Heart left ventricle (tissue), 13 donors: Measurements from ENCODE around the gene PHF20.

ENCODE experiments used
- POLR2A ChIP-seq, 2 donors: fragments of 450-650 bp; IDR thresholded peaks; one replicate each; pipeline ENCODE4 v1.6.1; 2017; ENCODE audit warnings: antibody characterized with exemption in 2 of 2, mild to moderate bottlenecking in 2 of 2, moderate library complexity in 2 of 2
- TF ChIP-seq, protein P1 (sequence below), 12 donors: fragments of 200-600 bp; sonication (generic) in 4 of 12; IDR thresholded peaks; one replicate each; pipeline versions ENCODE4 v1.5.0 to v1.8.0; 2018 to 2022; ENCODE audit warnings: antibody characterized with exemption in 12 of 12, mild to moderate bottlenecking in 5 of 12
- donor health status: ischemic (EF 13 %, LVEDD 7.1; RV severe dilation, severe dysfunction).
- donor health status: DM: no; HTN: yes; CAD: no.
- donor health status: DM: no; HTN: no; CAD: no.
- donor health status: ischemic (EF 25% LVEDD 6.9; RV normal size, moderate dysfunction).
- donor health status: ischemic (EF 25% LVEDD 5.7; RV mildly dilated, moderate dysfunction).
- donor health status: ischemic (EF 35%, LVEDD 5.7; RV mildly dilated, moderate dysfunction).
- donor health status: nonischemic (EF 11% LVEDD 7.7; RV severe dilation, severe dysfunction).
- donor health status: DM: yes; HTN: yes; CAD: no.
- donor health status: PGD.
- donor health status: ischemic (EF 29% LVEDD 5.4; RV normal size, mild dysfunction).
- donor health status: nonischemic (EF 23%, LVEDD 6.1; RV moderate dilation, normal function).

DNA sequence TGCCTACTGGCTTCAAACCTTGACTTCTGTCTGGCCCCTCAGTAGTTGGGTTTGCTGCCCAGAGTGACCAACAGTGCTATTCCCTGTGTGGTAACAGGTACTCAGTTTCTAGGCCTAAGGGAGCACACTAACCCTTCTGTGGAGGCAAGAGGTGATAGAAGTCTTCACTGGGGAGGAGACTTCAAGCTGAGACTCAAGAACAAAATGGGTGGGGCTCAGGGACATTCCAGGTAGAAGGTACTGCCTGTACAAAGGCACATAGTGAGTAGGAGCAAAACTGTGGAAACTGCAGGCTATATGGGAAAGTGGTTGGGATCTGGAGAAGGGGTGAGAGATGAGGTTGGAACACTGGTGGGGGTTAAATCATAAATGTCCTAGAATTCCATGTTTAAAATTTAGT lies 184.8 kb downstream of the PHF20 start:
- TF ChIP-seq, protein P1, sequence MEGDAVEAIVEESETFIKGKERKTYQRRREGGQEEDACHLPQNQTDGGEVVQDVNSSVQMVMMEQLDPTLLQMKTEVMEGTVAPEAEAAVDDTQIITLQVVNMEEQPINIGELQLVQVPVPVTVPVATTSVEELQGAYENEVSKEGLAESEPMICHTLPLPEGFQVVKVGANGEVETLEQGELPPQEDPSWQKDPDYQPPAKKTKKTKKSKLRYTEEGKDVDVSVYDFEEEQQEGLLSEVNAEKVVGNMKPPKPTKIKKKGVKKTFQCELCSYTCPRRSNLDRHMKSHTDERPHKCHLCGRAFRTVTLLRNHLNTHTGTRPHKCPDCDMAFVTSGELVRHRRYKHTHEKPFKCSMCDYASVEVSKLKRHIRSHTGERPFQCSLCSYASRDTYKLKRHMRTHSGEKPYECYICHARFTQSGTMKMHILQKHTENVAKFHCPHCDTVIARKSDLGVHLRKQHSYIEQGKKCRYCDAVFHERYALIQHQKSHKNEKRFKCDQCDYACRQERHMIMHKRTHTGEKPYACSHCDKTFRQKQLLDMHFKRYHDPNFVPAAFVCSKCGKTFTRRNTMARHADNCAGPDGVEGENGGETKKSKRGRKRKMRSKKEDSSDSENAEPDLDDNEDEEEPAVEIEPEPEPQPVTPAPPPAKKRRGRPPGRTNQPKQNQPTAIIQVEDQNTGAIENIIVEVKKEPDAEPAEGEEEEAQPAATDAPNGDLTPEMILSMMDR (IDR thresholded peaks at IDR 0.05) = no peak
- no peak for TF ChIP-seq POLR2A (IDR thresholded peaks at IDR 0.05)
